Measurements from ENCODE around the gene DHX35. TPM values are rescaled to one million over a fixed set of nuclear protein-coding genes. Genes with fewer than 3 reads are reported as not detected.

DHX35 gene
- total RNA-seq, 2 experiments from 2014 or later = 9.5 to 10.3 TPM

- Mint-ChIP-seq H3K9me3 (no peaks in the 10 kb centered on the region), H3K27ac (no peak overlapping the region), H3K4me1 (ENCODE audit: low read depth) (peaks cover 17% of the 10 kb centered on the region), H3K4me3 (peak overlapping the region; percentile 80), H3K27me3 (ENCODE audit: low read depth) (no peaks in the 10 kb centered on the region), H3K36me3 (ENCODE audit: low read depth) (peaks cover 4% of the 10 kb centered on the region)
- DNase-seq = no peak
- CTCF ChIA-PET = interaction anchor here (0.6 to 13.0 kb wide), 9 partner anchors 8 to 280 kb away, joined by 3 to 100 read pairs (median 4); no protein-coding TSS in a partner anchor
- intact Hi-C loops (cut with micrococcal nuclease) = no loop called here
These were observed 34.1 kb upstream of the DHX35 start for GRCh38 chr20:38927902-38928578.

- Mint-ChIP-seq H3K27me3 (ENCODE audit: low read depth) (no peaks in the 10 kb centered on the region), H3K36me3 (ENCODE audit: low read depth) (peaks cover 4% of the 10 kb centered on the region), H3K4me1 (ENCODE audit: low read depth) (peaks cover 17% of the 10 kb centered on the region), H3K27ac (no peak overlapping the region), H3K9me3 (no peaks in the 10 kb centered on the region), H3K4me3 (no peak overlapping the region)
- intact Hi-C loops (cut with micrococcal nuclease) = no loop called here
- DNase-seq = no peak
- CTCF ChIA-PET = interaction anchor here (1.1 to 13.0 kb wide), 3 partner anchors 11 to 149 kb away, joined by 3 to 100 read pairs (median 4); no protein-coding TSS in a partner anchor
These were observed 31.9 kb upstream of the DHX35 start for GRCh38 chr20:38930242-38930569.

- CTCF ChIA-PET = no interaction called here
- Mint-ChIP-seq H3K36me3 (ENCODE audit: low read depth) (peaks cover 3% of the 10 kb centered on the region), H3K4me1 (ENCODE audit: low read depth) (peaks cover 13% of the 10 kb centered on the region), H3K9me3 (no peaks in the 10 kb centered on the region), H3K27ac (no peak overlapping the region), H3K27me3 (ENCODE audit: low read depth) (no peaks in the 10 kb centered on the region), H3K4me3 (no peak overlapping the region)
- intact Hi-C loops (cut with micrococcal nuclease) = no loop called here
- no peak for DNase-seq
These were observed 30.2 kb upstream of the DHX35 start for GRCh38 chr20:38931984-38932383.

GRCh38 chr20:38932457-38933120 is 29.6 kb upstream of the DHX35 start:
- peaks cover 11% of the 10 kb centered on the region for H3K4me1 Mint-ChIP-seq (ENCODE audit: low read depth)

GRCh38 chr20:38934530-38934929 is 27.6 kb upstream of the DHX35 start:
- Mint-ChIP-seq H3K4me1 (ENCODE audit: low read depth) (no peaks in the 10 kb centered on the region), H3K9me3 (no peaks in the 10 kb centered on the region), H3K36me3 (ENCODE audit: low read depth) (peaks cover under 1% of the 10 kb centered on the region), H3K4me3 (no peak overlapping the region), H3K27me3 (ENCODE audit: low read depth) (no peaks in the 10 kb centered on the region), H3K27ac (no peak overlapping the region)
- CTCF ChIA-PET = interaction anchor here (1.4 kb wide), 1 partner anchor 9 kb away, joined by 3 read pairs; the partner anchor contains the start of gene FAM83D
- no peak for DNase-seq
- intact Hi-C loops (cut with micrococcal nuclease) = no loop called here

More at GRCh38 chr20:38932457-38933120, 29.6 kb upstream of the DHX35 start:
- H3K36me3 Mint-ChIP-seq (ENCODE audit: low read depth) = peaks cover 1% of the 10 kb centered on the region
- intact Hi-C loops (cut with micrococcal nuclease) = no loop called here
- H3K4me3 Mint-ChIP-seq = no peak overlapping the region
- CTCF ChIA-PET = no interaction called here
- H3K9me3 Mint-ChIP-seq = no peaks in the 10 kb centered on the region
- DNase-seq = no peak
- no peak overlapping the region for H3K27ac Mint-ChIP-seq
- no peaks in the 10 kb centered on the region for H3K27me3 Mint-ChIP-seq (ENCODE audit: low read depth)

GRCh38 chr20:38935285-38935684 is 26.9 kb upstream of the DHX35 start:
- no peaks in the 10 kb centered on the region for H3K27me3 Mint-ChIP-seq (ENCODE audit: low read depth)
- no peak overlapping the region for H3K27ac Mint-ChIP-seq
- H3K36me3 Mint-ChIP-seq (ENCODE audit: low read depth) = peaks cover 2% of the 10 kb centered on the region
- no peak for DNase-seq
- no peaks in the 10 kb centered on the region for H3K9me3 Mint-ChIP-seq
- CTCF ChIA-PET = no interaction called here
- no peak overlapping the region for H3K4me3 Mint-ChIP-seq
- no peaks in the 10 kb centered on the region for H3K4me1 Mint-ChIP-seq (ENCODE audit: low read depth)
- intact Hi-C loops (cut with micrococcal nuclease) = no loop called here

- no peaks in the 10 kb centered on the region for H3K4me1 Mint-ChIP-seq (ENCODE audit: low read depth)
- no peaks in the 10 kb centered on the region for H3K27me3 Mint-ChIP-seq (ENCODE audit: low read depth)
- CTCF ChIA-PET = interaction anchor here (1.4 kb wide), 1 partner anchor 9 kb away, joined by 4 read pairs; the partner anchor contains the start of gene FAM83D
- H3K9me3 Mint-ChIP-seq = no peaks in the 10 kb centered on the region
- H3K36me3 Mint-ChIP-seq (ENCODE audit: low read depth) = peaks cover 2% of the 10 kb centered on the region
- no peak overlapping the region for H3K4me3 Mint-ChIP-seq
- intact Hi-C loops (cut with micrococcal nuclease) = no loop called here
- DNase-seq = no peak
- H3K27ac Mint-ChIP-seq = no peak overlapping the region
These were observed 26.2 kb upstream of the DHX35 start for GRCh38 chr20:38935967-38936407.

GRCh38 chr20:38937000-38937399 is 25.1 kb upstream of the DHX35 start:
- Mint-ChIP-seq H3K27ac (no peak overlapping the region), H3K9me3 (no peaks in the 10 kb centered on the region), H3K36me3 (ENCODE audit: low read depth) (peaks cover 6% of the 10 kb centered on the region), H3K27me3 (ENCODE audit: low read depth) (no peaks in the 10 kb centered on the region), H3K4me3 (no peak overlapping the region), H3K4me1 (ENCODE audit: low read depth) (no peaks in the 10 kb centered on the region)
- intact Hi-C loops (cut with micrococcal nuclease) = no loop called here
- CTCF ChIA-PET = interaction anchor here (1.4 kb wide), 1 partner anchor 10 kb away, joined by 4 read pairs; the partner anchor contains the start of gene FAM83D
- DNase-seq = no peak

- CTCF ChIA-PET = no interaction called here
These were observed 24.1 kb upstream of the DHX35 start for GRCh38 chr20:38937978-38938473.

GRCh38 chr20:38939686-38940085 is 22.5 kb upstream of the DHX35 start:
- intact Hi-C loops (cut with micrococcal nuclease) = no loop called here
- Mint-ChIP-seq H3K27me3 (ENCODE audit: low read depth) (no peaks in the 10 kb centered on the region), H3K9me3 (no peaks in the 10 kb centered on the region), H3K36me3 (ENCODE audit: low read depth) (peaks cover 18% of the 10 kb centered on the region), H3K4me1 (ENCODE audit: low read depth) (no peaks in the 10 kb centered on the region), H3K27ac (no peak overlapping the region), H3K4me3 (no peak overlapping the region)
- no peak for DNase-seq
- CTCF ChIA-PET = interaction anchor here (1.4 kb wide), 1 partner anchor 19 kb away, joined by 3 read pairs; no protein-coding TSS in a partner anchor

More at GRCh38 chr20:38937978-38938473, 24.1 kb upstream of the DHX35 start:
- H3K9me3 Mint-ChIP-seq = no peaks in the 10 kb centered on the region
- H3K27me3 Mint-ChIP-seq (ENCODE audit: low read depth) = no peaks in the 10 kb centered on the region
- intact Hi-C loops (cut with micrococcal nuclease) = no loop called here
- H3K36me3 Mint-ChIP-seq (ENCODE audit: low read depth) = peaks cover 16% of the 10 kb centered on the region
- H3K4me3 Mint-ChIP-seq = no peak overlapping the region
- no peaks in the 10 kb centered on the region for H3K4me1 Mint-ChIP-seq (ENCODE audit: low read depth)
- no peak overlapping the region for H3K27ac Mint-ChIP-seq
- no peak for DNase-seq

GRCh38 chr20:38940644-38941043 is 21.5 kb upstream of the DHX35 start:
- intact Hi-C loops (cut with micrococcal nuclease) = no loop called here
- CTCF ChIA-PET = interaction anchor here (1.2 to 1.4 kb wide), 2 partner anchors 11 to 18 kb away, joined by 3 to 4 read pairs; no protein-coding TSS in a partner anchor
- H3K4me1 Mint-ChIP-seq (ENCODE audit: low read depth) = no peaks in the 10 kb centered on the region
- peaks cover 18% of the 10 kb centered on the region for H3K36me3 Mint-ChIP-seq (ENCODE audit: low read depth)
- no peak for DNase-seq
- H3K9me3 Mint-ChIP-seq = no peaks in the 10 kb centered on the region
- no peak overlapping the region for H3K27ac Mint-ChIP-seq
- no peaks in the 10 kb centered on the region for H3K27me3 Mint-ChIP-seq (ENCODE audit: low read depth)
- H3K4me3 Mint-ChIP-seq = no peak overlapping the region

- Mint-ChIP-seq H3K4me3 (no peak overlapping the region), H3K36me3 (ENCODE audit: low read depth) (peaks cover 23% of the 10 kb centered on the region), H3K27me3 (ENCODE audit: low read depth) (no peaks in the 10 kb centered on the region), H3K27ac (no peak overlapping the region), H3K4me1 (ENCODE audit: low read depth) (no peaks in the 10 kb centered on the region), H3K9me3 (no peaks in the 10 kb centered on the region)
- intact Hi-C loops (cut with micrococcal nuclease) = no loop called here
- DNase-seq = no peak
- CTCF ChIA-PET = interaction anchor here (0.9 to 1.3 kb wide), 3 partner anchors 12 to 106 kb away, joined by 3 to 4 read pairs (median 4); no protein-coding TSS in a partner anchor
These were observed 20.3 kb upstream of the DHX35 start for GRCh38 chr20:38941726-38942389.

Measured in activated naive CD4-positive, alpha-beta T cell treated with anti-CD3 and anti-CD28 coated beads for 36 hours (primary cell).